Transverse colon (tissue), 4 donors: ENCODE measurements around the gene TAX1BP1.

Experiments used
- EP300 ChIP-seq: sonication (generic); formaldehyde crosslinking; IDR thresholded peaks from one replicate; pipeline ENCODE4 v1.6.1; 2017; ENCODE audit warnings: antibody characterized with exemption, low read depth
- POLR2A ChIP-seq: fragments of 450-650 bp; IDR thresholded peaks from one replicate; pipeline ENCODE4 v1.6.1; 2016; ENCODE audit warnings: antibody characterized with exemption, mild to moderate bottlenecking, moderate library complexity
- POLR2AphosphoS5 ChIP-seq, 3 donors: sonication (generic); formaldehyde crosslinking; IDR thresholded peaks; one replicate each; pipeline ENCODE4 v1.6.1; 2016; ENCODE audit warnings: antibody characterized with exemption in 3 of 3
- TF ChIP-seq, protein P1 (sequence below), 5 experiments: fragments of 200-600 bp in 3 of 5; fragments of 450-650 bp in 2 of 5; sonication (generic) in 3 of 5; IDR thresholded peaks; 1 replicate in 2 of 5; 2 replicates in 3 of 5; pipeline ENCODE4 v1.5.1; 2016 to 2017; ENCODE audit warnings: antibody characterized with exemption in 5 of 5, inconsistent platforms in 3 of 5, mild to moderate bottlenecking in 2 of 5, moderate library complexity in 1 of 5

DNA sequence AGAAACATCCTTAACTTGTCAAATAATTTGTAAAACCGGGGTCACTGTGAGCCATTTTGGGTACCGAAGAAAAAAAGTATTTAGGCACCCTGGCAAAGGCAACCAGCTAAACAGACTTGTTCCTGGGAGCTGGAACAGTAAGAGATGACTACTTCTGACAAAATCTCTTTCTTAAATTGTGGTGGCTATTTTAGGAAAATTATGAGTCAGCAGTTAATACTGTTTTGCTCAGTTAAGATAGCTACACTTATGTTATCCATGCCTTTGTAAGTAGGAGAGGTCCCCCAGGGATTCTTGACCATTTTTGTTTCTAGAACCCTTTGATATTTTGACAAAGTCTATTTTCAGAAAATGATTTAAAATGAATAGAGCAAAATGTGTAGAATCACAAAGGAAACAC, 68.7 kb downstream of the TAX1BP1 start:
- TF ChIP-seq EP300 (no peak), POLR2A (no peak), POLR2AphosphoS5 (IDR thresholded peaks at IDR 0.05) (no peak)
- TF ChIP-seq, protein P1, sequence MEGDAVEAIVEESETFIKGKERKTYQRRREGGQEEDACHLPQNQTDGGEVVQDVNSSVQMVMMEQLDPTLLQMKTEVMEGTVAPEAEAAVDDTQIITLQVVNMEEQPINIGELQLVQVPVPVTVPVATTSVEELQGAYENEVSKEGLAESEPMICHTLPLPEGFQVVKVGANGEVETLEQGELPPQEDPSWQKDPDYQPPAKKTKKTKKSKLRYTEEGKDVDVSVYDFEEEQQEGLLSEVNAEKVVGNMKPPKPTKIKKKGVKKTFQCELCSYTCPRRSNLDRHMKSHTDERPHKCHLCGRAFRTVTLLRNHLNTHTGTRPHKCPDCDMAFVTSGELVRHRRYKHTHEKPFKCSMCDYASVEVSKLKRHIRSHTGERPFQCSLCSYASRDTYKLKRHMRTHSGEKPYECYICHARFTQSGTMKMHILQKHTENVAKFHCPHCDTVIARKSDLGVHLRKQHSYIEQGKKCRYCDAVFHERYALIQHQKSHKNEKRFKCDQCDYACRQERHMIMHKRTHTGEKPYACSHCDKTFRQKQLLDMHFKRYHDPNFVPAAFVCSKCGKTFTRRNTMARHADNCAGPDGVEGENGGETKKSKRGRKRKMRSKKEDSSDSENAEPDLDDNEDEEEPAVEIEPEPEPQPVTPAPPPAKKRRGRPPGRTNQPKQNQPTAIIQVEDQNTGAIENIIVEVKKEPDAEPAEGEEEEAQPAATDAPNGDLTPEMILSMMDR (IDR thresholded peaks at IDR 0.05) = no peak
